Natural killer cell (primary cell): Measurements from ENCODE around the gene MRPS11. TPM values are rescaled to one million over a fixed set of nuclear protein-coding genes. Genes with fewer than 3 reads are reported as not detected.

Experiments used
- ATAC-seq, 3 donors: fragments of 150-1000 bp in 2 of 3; fragments of 200-7000 bp in 1 of 3; cut with Tn5 transposase; 1 replicate in 1 of 3; 2 replicates in 2 of 3; pipeline ENCODE4 v1.10.0; 2021; ENCODE audit warnings: mild to moderate bottlenecking in 2 of 3, moderate library complexity in 2 of 3
- DNase-seq, 2 donors: peaks; one replicate each; pipeline versions ENCODE4 v3.0.0 to v3.0.0-alpha.2; 2013 to 2021; ENCODE audit warnings: mixed read lengths in 1 of 2
- H3K27ac ChIP-seq: one replicate; pipeline ENCODE4 v1.5.1; 2013; ENCODE audit warnings: mild to moderate bottlenecking, low read length
- H3K27me3 ChIP-seq: one replicate; pipeline ENCODE4 v1.6.1; 2013; ENCODE audit warnings: low read length; ENCODE audit not compliant: control insufficient read depth, insufficient read depth
- H3K36me3 ChIP-seq: one replicate; pipeline ENCODE4 v1.6.1; 2013; ENCODE audit warnings: low read length; ENCODE audit not compliant: control insufficient read depth, insufficient read depth
- H3K4me1 ChIP-seq: one replicate; pipeline ENCODE4 v1.6.1; 2013; ENCODE audit warnings: low read length; ENCODE audit not compliant: control insufficient read depth, insufficient read depth
- H3K4me3 ChIP-seq: one replicate; pipeline ENCODE4 v1.5.1; 2013; ENCODE audit warnings: low read length
- H3K9me3 ChIP-seq: one replicate; pipeline ENCODE4 v1.6.1; 2013; ENCODE audit warnings: low read length; ENCODE audit not compliant: control insufficient read depth, insufficient read depth
- H3K27ac Mint-ChIP-seq, 2 donors: one replicate each; pipeline ENCODE4 v1.8.0; 2022; ENCODE audit warnings: mild to moderate bottlenecking in 2 of 2, mixed read lengths in 2 of 2, moderate library complexity in 1 of 2
- H3K27me3 Mint-ChIP-seq, 2 donors: one replicate each; pipeline ENCODE4 v1.8.0; 2022; ENCODE audit warnings: low read depth in 2 of 2, mixed read lengths in 2 of 2
- H3K36me3 Mint-ChIP-seq: one replicate; pipeline ENCODE4 v1.8.0; 2022; ENCODE audit warnings: mixed read lengths
- H3K4me1 Mint-ChIP-seq, 2 donors: one replicate each; pipeline ENCODE4 v1.8.0; 2022; ENCODE audit warnings: mixed read lengths in 2 of 2
- H3K4me3 Mint-ChIP-seq: one replicate; pipeline ENCODE4 v1.8.0; 2022; ENCODE audit warnings: mild to moderate bottlenecking, moderate library complexity, mixed read lengths
- H3K9me3 Mint-ChIP-seq, 2 donors: one replicate each; pipeline ENCODE4 v1.8.0; 2022; ENCODE audit warnings: mixed read lengths in 2 of 2
- WGBS: methylation state at CpG from one replicate; pipeline ENCODE4 v1.1.7; 2013; ENCODE audit warnings: missing lambda C conversion rate; ENCODE audit not compliant: insufficient coverage; 5-methylcytosine and 5-hydroxymethylcytosine counted together
- intact Hi-C: fragments of 100-400 bp; cut with micrococcal nuclease; formaldehyde crosslinking; loops from one replicate; pipeline ENCODE4 v1.14.2; 2022
- total RNA-seq, 4 donors: library from RNA; stranded (reverse); fragments of 120-200 nt in 1 of 4; gene quantifications; one replicate each; pipeline versions ENCODE4 v1.2.3 to v1.2.4, GENCODE V29; 2013 to 2022
- TF ChIP-seq, protein P1 (sequence below): fragments of 200-600 bp; IDR thresholded peaks from one replicate; pipeline ENCODE4 v1.8.0; 2022; ENCODE audit warnings: antibody characterized with exemption

The MRPS11 gene
- total RNA-seq, 3 donors from 2014 or later (not counting 1 experiment from before 2014, with no cell fraction given), result 17.0 to 27.6 (median 22.4) TPM

GRCh38 chr15:88477904-88478303 is 10.4 kb downstream of the MRPS11 start:
- Histone ChIP-seq H3K27me3 (no peaks in the 10 kb centered on the region), H3K36me3 (peaks cover 36% of the 10 kb centered on the region), H3K4me3 (no peak overlapping the region), H3K9me3 (no peaks in the 10 kb centered on the region), H3K27ac (no peak overlapping the region), H3K4me1 (no peaks in the 10 kb centered on the region)
- H3K27ac Mint-ChIP-seq, result no peak overlapping the region
- ATAC-seq, result no peak
- no peaks in the 10 kb centered on the region for H3K9me3 Mint-ChIP-seq
- H3K27me3 Mint-ChIP-seq, result no peaks in the 10 kb centered on the region
- H3K4me1 Mint-ChIP-seq, result peaks cover 0 to 3% of the 10 kb centered on the region in 2 donors
- H3K4me3 Mint-ChIP-seq, result no peak overlapping the region
- TF ChIP-seq, protein P1, sequence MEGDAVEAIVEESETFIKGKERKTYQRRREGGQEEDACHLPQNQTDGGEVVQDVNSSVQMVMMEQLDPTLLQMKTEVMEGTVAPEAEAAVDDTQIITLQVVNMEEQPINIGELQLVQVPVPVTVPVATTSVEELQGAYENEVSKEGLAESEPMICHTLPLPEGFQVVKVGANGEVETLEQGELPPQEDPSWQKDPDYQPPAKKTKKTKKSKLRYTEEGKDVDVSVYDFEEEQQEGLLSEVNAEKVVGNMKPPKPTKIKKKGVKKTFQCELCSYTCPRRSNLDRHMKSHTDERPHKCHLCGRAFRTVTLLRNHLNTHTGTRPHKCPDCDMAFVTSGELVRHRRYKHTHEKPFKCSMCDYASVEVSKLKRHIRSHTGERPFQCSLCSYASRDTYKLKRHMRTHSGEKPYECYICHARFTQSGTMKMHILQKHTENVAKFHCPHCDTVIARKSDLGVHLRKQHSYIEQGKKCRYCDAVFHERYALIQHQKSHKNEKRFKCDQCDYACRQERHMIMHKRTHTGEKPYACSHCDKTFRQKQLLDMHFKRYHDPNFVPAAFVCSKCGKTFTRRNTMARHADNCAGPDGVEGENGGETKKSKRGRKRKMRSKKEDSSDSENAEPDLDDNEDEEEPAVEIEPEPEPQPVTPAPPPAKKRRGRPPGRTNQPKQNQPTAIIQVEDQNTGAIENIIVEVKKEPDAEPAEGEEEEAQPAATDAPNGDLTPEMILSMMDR, result no peak
- WGBS, result 97% methylated on average over 3 of the region's 5 CpGs
- intact Hi-C loops, result no loop called here
- no peak for DNase-seq
- no peaks in the 10 kb centered on the region for H3K36me3 Mint-ChIP-seq

DNA sequence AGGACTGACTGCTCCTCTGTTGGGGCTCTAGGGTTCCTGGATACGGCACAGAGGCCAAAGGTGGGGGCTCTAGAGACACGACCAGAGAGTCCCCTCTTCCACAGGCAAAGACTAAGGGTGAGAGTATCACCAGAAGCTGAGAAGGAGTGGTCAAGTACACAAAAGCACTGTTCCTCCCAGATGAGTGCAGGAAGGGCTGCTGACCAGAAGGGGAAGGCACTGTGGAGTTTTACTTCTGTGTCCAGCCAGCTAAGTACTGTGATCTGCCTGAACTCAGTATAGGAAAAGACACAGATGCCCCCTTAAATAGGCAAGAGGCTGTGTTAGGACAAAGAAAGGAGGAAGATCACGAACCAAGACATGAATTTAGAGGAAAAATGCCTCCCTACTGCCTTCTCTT is 11.7 kb downstream of the MRPS11 start:
- Mint-ChIP-seq H3K36me3 (no peaks in the 10 kb centered on the region), H3K4me3 (no peak overlapping the region), H3K27me3 (no peaks in the 10 kb centered on the region), H3K4me1 (peaks cover 0 to 3% of the 10 kb centered on the region in 2 donors), H3K9me3 (no peaks in the 10 kb centered on the region), H3K27ac (no peak overlapping the region)
- H3K4me3 ChIP-seq, result no peak overlapping the region
- H3K4me1 ChIP-seq, result no peaks in the 10 kb centered on the region
- intact Hi-C loops, result no loop called here
- WGBS, result 93% methylated on average over 3 of the region's 3 CpGs
- peaks cover 26% of the 10 kb centered on the region for H3K36me3 ChIP-seq
- no peaks in the 10 kb centered on the region for H3K9me3 ChIP-seq
- ATAC-seq (no peak), DNase-seq (no peak)
- no peak overlapping the region for H3K27ac ChIP-seq
- H3K27me3 ChIP-seq, result no peaks in the 10 kb centered on the region
- TF ChIP-seq, protein P1, result no peak

GRCh38 chr15:88480981-88481380 is 13.5 kb downstream of the MRPS11 start:
- Histone ChIP-seq H3K4me3 (no peak overlapping the region), H3K27me3 (no peaks in the 10 kb centered on the region), H3K9me3 (no peaks in the 10 kb centered on the region), H3K4me1 (no peaks in the 10 kb centered on the region), H3K36me3 (peaks cover 17% of the 10 kb centered on the region), H3K27ac (no peak overlapping the region)
- TF ChIP-seq, protein P1, result no peak
- no peak for DNase-seq
- Mint-ChIP-seq H3K27ac (no peak overlapping the region), H3K4me1 (peaks cover 0 to 3% of the 10 kb centered on the region in 2 donors), H3K36me3 (no peaks in the 10 kb centered on the region), H3K4me3 (no peak overlapping the region), H3K9me3 (no peaks in the 10 kb centered on the region), H3K27me3 (no peaks in the 10 kb centered on the region)
- 94% methylated on average over 8 of the region's 8 CpGs for WGBS
- ATAC-seq, result no peak
- intact Hi-C loops, result no loop called here

DNA sequence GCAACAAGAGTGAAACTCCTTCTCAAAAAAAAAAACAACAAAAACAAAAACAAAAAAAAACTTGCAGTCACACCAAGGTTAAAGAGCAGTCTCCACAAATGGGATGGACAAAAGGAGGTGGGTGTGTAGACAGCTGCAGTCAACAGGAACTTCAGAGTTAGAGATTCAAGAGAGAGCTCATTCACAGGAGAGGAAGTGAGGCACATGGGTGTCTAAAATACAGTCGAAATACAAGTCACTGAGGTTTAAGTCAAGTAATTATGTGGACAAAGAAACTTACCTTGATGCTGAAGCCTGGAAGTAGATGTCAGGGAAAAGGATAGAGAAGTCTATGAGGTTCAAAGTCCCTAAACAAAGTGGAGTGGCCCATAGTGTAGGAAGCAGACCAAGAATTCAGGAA is 14.8 kb downstream of the MRPS11 start:
- no peaks in the 10 kb centered on the region for H3K27me3 Mint-ChIP-seq
- TF ChIP-seq, protein P1, result no peak
- 25% methylated on average over 1 of the region's 1 CpG for WGBS

More for the DNA sequence above, 14.8 kb downstream of the MRPS11 start:
- no peaks in the 10 kb centered on the region for H3K4me1 ChIP-seq
- no peaks in the 10 kb centered on the region for H3K9me3 ChIP-seq
- no peak overlapping the region for H3K27ac ChIP-seq
- H3K4me3 ChIP-seq, result no peak overlapping the region
- no peaks in the 10 kb centered on the region for H3K36me3 Mint-ChIP-seq
- no peaks in the 10 kb centered on the region for H3K9me3 Mint-ChIP-seq
- H3K36me3 ChIP-seq, result peaks cover 12% of the 10 kb centered on the region
- H3K27me3 ChIP-seq, result no peaks in the 10 kb centered on the region
- intact Hi-C loops, result no loop called here
- DNase-seq (no peak), ATAC-seq (no peak)
- peaks cover 3% of the 10 kb centered on the region in 2 donors for H3K4me1 Mint-ChIP-seq
- no peak overlapping the region for H3K27ac Mint-ChIP-seq
- no peak overlapping the region for H3K4me3 Mint-ChIP-seq
